ENCODE measurements around the gene CFD.

GRCh38 chr19:848386-848921, 11.0 kb upstream of the CFD start:
- TF ChIP-seq CTCF (conservative IDR thresholded peaks at IDR 0.05; ENCODE audit: low read length) (no peak), EZH2phosphoT487 (IDR thresholded peaks at IDR 0.05; ENCODE audit: borderline replicate concordance) (no peak)
